Glomerular endothelial cell (primary cell): ENCODE data around the gene AGA. TPM values are rescaled to one million over a fixed set of nuclear protein-coding genes. Genes with fewer than 3 reads are reported as not detected.

Source experiments
- DNase-seq: peaks from one replicate; pipeline ENCODE4 v3.0.0-alpha.2; 2011; ENCODE audit warnings: low read depth, low spot score; ENCODE audit errors: extremely low read depth
- total RNA-seq: library from RNA; depleted of rRNA; stranded (reverse); fragments of >200 nt; gene quantifications from 2 replicates; pipeline ENCODE4 v1.2.3, GENCODE V29; 2015

Gene AGA
- total RNA-seq, 1 donor from 2014 or later = 14.0 TPM

- DNase-seq = no peak
These were observed 50.3 kb downstream of the AGA start for GRCh38 chr4:177391953-177392352.

- DNase-seq = no peak
These were observed 51.0 kb downstream of the AGA start for GRCh38 chr4:177391287-177391686.

- no peak for DNase-seq
These were observed 55.9 kb downstream of the AGA start for GRCh38 chr4:177386278-177386815.

GRCh38 chr4:177385576-177386277 lies 56.5 kb downstream of the AGA start:
- no peak for DNase-seq

GRCh38 chr4:177384856-177385397 lies 57.3 kb downstream of the AGA start:
- DNase-seq = no peak

- no peak for DNase-seq
These were observed 60.4 kb downstream of the AGA start for GRCh38 chr4:177381762-177382310.

Other genes starting within 250 kb of the AGA start
- 1.6 and 3.3 TPM in 2 replicates for gene NEIL3, start 132.6 kb downstream of the AGA start, total RNA-seq